NCI-H2196 treated with DMSO at 0.1 percent for 48 hours (cell line): ENCODE results near the gene SMAGP.

Source experiments
- DNase-seq: peaks from one replicate; lab custom pipeline; 2025; ENCODE audit not compliant: unreplicated experiment; lab: John Stamatoyannopoulos, UW

Gene SMAGP

GRCh38 chr12:51198568-51199365, 71.4 kb downstream of the SMAGP start:
- no peak for DNase-seq

- DNase-seq, result no peak
Measured at GRCh38 chr12:51197736-51198567, 72.3 kb downstream of the SMAGP start.

- DNase-seq, result no peak
Measured at GRCh38 chr12:51196547-51196946, 73.7 kb downstream of the SMAGP start.

- DNase-seq, result no peak
Measured at GRCh38 chr12:51195841-51196240, 74.4 kb downstream of the SMAGP start.
